Mammary epithelial cell (primary cell): ENCODE data around the gene SSH3.

Source experiments
- EZH2 ChIP-seq: IDR thresholded peaks from 2 replicates; pipeline ENCODE4 v1.6.1; 2012; ENCODE audit warnings: low read length, inconsistent platforms, borderline replicate concordance
- TF ChIP-seq, protein P1 (sequence below), 2 donors: IDR thresholded peaks in 1 of 2; conservative IDR thresholded peaks in 1 of 2; 2 replicates each; pipeline ENCODE4 v1.5.1; 2011 to 2012; ENCODE audit warnings: inconsistent platforms in 2 of 2, low read length in 2 of 2, mild to moderate bottlenecking in 2 of 2, control low read depth in 1 of 2, low read depth in 1 of 2; ENCODE audit not compliant: insufficient read depth in 1 of 2; ENCODE audit errors: extremely low read depth in 1 of 2

DNA sequence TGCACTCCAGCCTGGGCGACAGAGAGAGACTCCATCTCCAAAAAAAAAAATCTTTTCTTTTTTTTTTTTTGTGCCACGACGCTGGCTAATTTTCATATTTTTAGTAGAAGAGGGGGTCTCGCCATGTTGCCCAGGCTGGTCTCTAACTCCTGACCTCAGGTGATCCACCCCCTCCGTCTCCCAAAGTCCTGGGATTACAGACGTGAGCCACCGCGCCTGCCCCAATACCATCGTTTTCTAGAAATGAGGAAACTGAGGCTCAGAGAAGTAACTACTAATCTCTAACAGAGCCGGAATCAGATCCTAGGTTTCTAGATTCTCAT lies 13.5 kb downstream of the SSH3 start:
- TF ChIP-seq EZH2 = no peak
- TF ChIP-seq, protein P1, sequence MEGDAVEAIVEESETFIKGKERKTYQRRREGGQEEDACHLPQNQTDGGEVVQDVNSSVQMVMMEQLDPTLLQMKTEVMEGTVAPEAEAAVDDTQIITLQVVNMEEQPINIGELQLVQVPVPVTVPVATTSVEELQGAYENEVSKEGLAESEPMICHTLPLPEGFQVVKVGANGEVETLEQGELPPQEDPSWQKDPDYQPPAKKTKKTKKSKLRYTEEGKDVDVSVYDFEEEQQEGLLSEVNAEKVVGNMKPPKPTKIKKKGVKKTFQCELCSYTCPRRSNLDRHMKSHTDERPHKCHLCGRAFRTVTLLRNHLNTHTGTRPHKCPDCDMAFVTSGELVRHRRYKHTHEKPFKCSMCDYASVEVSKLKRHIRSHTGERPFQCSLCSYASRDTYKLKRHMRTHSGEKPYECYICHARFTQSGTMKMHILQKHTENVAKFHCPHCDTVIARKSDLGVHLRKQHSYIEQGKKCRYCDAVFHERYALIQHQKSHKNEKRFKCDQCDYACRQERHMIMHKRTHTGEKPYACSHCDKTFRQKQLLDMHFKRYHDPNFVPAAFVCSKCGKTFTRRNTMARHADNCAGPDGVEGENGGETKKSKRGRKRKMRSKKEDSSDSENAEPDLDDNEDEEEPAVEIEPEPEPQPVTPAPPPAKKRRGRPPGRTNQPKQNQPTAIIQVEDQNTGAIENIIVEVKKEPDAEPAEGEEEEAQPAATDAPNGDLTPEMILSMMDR (conservative IDR thresholded peaks at IDR 0.05 in 1 of 2, IDR thresholded peaks at IDR 0.05 in 1 of 2; ENCODE audit: extremely low read depth in 1 of 2, insufficient read depth in 1 of 2, low read depth in 1 of 2, low read length in 2 of 2) = no peak
